Prostate gland (tissue), 2 donors: ENCODE measurements around the gene ZMIZ1. TPM values are rescaled to one million over a fixed set of nuclear protein-coding genes. Genes with fewer than 3 reads are reported as not detected.

Experiments
- DNase-seq: peaks from one replicate; pipeline ENCODE4 v3.0.0-alpha.2; 2019; ENCODE audit warnings: low spot score
- H3K27ac ChIP-seq, 2 donors: fragments of 200-600 bp; sonication (generic); 2 replicates each; pipeline ENCODE4 v1.5.1; 2017 to 2019
- H3K27me3 ChIP-seq: fragments of 200-600 bp; sonication (generic); replicated peaks from 2 replicates; pipeline ENCODE4 v1.5.1; 2019; ENCODE audit not compliant: insufficient read depth
- H3K36me3 ChIP-seq, 2 donors: fragments of 200-600 bp; sonication (generic); 1 replicate in 1 of 2; 2 replicates in 1 of 2; pipeline versions ENCODE4 v1.5.1 to v1.8.1; 2017 to 2019
- H3K4me1 ChIP-seq: fragments of 200-600 bp; sonication (generic); replicated peaks from 2 replicates; pipeline ENCODE4 v1.5.1; 2019
- H3K4me3 ChIP-seq, 2 donors: fragments of 200-600 bp; sonication (generic); 2 replicates each; pipeline ENCODE4 v1.5.1; 2017 to 2019
- H3K9me3 ChIP-seq: fragments of 200-600 bp; sonication (generic); 2 replicates; pipeline ENCODE4 v1.5.1; 2017
- POLR2A ChIP-seq: fragments of 450-650 bp; IDR thresholded peaks from one replicate; pipeline ENCODE4 v1.6.1; 2016; ENCODE audit warnings: antibody characterized with exemption, mild to moderate bottlenecking
- POLR2AphosphoS5 ChIP-seq: sonication (generic); formaldehyde crosslinking; IDR thresholded peaks from one replicate; pipeline ENCODE4 v1.6.1; 2017; ENCODE audit warnings: antibody characterized with exemption
- WGBS: methylation state at CpG from one replicate; pipeline ENCODE4 v1.1.5; 2018; 5-methylcytosine and 5-hydroxymethylcytosine counted together
- intact Hi-C: fragments of 100-400 bp; cut with DNase I; formaldehyde crosslinking; loops from one replicate; pipeline ENCODE4 v1.14.2; 2022
- total RNA-seq, 2 donors: library from RNA; depleted of rRNA; stranded (reverse); fragments of >200 nt; gene quantifications; one replicate each; pipeline ENCODE4 v1.1.0, GENCODE V29; 2016
- TF ChIP-seq, protein P1 (sequence below), 4 experiments: fragments of 200-600 bp in 2 of 4; fragments of 450-650 bp in 2 of 4; sonication (generic) in 2 of 4; IDR thresholded peaks; 1 replicate in 3 of 4; 2 replicates in 1 of 4; pipeline ENCODE4 v1.5.1; 2016 to 2019; ENCODE audit warnings: antibody characterized with exemption in 4 of 4, mild to moderate bottlenecking in 2 of 4, moderate library complexity in 2 of 4

The ZMIZ1 gene
- total RNA-seq, 2 donors from 2014 or later, result 69.6 to 78.5 TPM

DNA sequence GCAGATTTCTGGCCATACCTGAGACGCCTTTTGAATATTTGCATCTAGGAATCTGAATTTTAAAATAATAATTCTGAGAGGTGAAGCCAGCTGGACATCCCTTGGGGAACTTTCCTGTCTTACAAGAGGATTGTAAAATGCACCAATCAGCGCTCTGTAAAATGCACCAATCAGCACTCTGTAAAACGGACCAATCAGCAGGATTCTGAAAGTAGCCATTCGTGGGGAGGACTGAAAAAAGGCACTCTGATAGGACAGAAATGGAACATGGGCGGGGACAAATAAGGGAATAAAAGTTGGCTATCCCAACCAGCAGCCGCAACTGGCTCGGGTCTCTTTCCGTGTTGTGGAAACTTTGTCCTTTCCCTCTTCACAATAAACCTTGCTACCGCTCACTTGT lies 288.4 kb downstream of the ZMIZ1 start:
- Histone ChIP-seq H3K4me3 (no peak overlapping the region), H3K36me3 (peaks cover 0 to 5% of the 10 kb centered on the region in 2 donors), H3K27me3 (no peaks in the 10 kb centered on the region), H3K27ac (no peak overlapping the region), H3K9me3 (no peaks in the 10 kb centered on the region), H3K4me1 (no peaks in the 10 kb centered on the region)
- DNase-seq, result no peak
- 96% methylated on average over 9 of the region's 9 CpGs for WGBS
- TF ChIP-seq POLR2A (no peak), POLR2AphosphoS5 (no peak)
- TF ChIP-seq, protein P1, sequence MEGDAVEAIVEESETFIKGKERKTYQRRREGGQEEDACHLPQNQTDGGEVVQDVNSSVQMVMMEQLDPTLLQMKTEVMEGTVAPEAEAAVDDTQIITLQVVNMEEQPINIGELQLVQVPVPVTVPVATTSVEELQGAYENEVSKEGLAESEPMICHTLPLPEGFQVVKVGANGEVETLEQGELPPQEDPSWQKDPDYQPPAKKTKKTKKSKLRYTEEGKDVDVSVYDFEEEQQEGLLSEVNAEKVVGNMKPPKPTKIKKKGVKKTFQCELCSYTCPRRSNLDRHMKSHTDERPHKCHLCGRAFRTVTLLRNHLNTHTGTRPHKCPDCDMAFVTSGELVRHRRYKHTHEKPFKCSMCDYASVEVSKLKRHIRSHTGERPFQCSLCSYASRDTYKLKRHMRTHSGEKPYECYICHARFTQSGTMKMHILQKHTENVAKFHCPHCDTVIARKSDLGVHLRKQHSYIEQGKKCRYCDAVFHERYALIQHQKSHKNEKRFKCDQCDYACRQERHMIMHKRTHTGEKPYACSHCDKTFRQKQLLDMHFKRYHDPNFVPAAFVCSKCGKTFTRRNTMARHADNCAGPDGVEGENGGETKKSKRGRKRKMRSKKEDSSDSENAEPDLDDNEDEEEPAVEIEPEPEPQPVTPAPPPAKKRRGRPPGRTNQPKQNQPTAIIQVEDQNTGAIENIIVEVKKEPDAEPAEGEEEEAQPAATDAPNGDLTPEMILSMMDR (IDR thresholded peaks at IDR 0.05), result no peak
- intact Hi-C loops, result no loop called here

DNA sequence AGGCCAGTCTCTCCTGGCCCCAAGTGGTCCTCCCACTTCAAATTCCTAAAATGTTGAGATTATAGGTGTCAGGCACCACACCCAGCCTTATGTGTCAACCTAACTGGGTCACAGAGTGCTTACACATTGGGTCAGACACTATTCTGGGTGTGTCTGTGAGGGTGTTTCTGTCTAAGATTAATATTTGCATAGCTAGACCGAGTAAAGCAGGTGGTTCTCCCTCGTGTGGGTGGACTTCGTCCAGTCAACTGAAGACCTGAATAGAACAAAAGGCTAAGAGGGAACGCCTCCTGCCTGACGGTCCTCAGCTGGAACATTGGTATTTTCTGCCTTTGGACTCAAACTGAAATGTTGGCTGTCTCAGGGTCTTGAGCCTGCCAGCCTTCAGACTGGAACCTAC lies 290.0 kb downstream of the ZMIZ1 start:
- Histone ChIP-seq H3K27me3 (no peaks in the 10 kb centered on the region), H3K9me3 (no peaks in the 10 kb centered on the region), H3K4me1 (no peaks in the 10 kb centered on the region), H3K27ac (no peak overlapping the region), H3K4me3 (no peak overlapping the region), H3K36me3 (peaks cover 0 to 3% of the 10 kb centered on the region in 2 donors)
- intact Hi-C loops, result no loop called here
- TF ChIP-seq, protein P1 (IDR thresholded peaks at IDR 0.05), result no peak
- TF ChIP-seq POLR2A, result no peak
- TF ChIP-seq POLR2AphosphoS5, result peak; percentile 35
- 49% methylated on average over 5 of the region's 5 CpGs for WGBS
- no peak for DNase-seq

DNA sequence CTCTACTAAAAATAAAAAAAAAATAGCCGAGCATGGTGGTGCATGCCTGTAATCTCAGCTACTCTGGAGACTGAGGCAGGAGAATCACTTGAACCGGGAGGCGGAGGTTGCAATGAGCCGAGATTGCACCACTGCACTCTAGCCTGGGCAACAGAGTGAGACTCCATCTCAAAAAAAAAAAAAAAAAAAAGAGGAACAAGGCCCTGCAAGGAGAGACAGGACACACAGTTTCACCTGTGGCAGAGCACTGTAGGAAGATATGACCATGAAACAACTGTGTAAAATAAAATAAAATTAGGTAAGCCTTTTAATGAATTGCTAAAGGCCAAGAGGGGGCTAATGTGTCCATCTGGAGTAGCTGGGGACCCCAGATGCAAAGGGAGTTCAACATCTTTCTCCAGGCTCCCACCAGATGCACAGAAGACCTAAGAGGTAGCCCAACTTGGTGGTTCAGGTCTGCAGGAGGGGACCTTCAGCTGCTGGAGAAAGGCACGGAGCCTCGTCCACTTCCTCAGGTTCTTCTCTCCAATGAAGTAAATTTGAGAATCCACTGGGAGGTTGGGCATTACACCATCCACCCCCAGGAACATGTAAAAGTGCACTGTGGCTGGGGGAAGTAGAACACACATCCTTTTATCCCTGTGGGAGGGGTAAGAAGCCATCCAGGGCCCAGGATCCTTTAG lies 291.2 kb downstream of the ZMIZ1 start:
- intact Hi-C loops, result no loop called here
- Histone ChIP-seq H3K27me3 (no peaks in the 10 kb centered on the region), H3K9me3 (no peaks in the 10 kb centered on the region), H3K4me3 (no peak overlapping the region), H3K27ac (no peak overlapping the region), H3K36me3 (no peaks in the 10 kb centered on the region), H3K4me1 (no peaks in the 10 kb centered on the region)
- TF ChIP-seq POLR2A (no peak), POLR2AphosphoS5 (no peak)
- TF ChIP-seq, protein P1 (IDR thresholded peaks at IDR 0.05), result no peak
- WGBS, result 90% methylated on average over 6 of the region's 6 CpGs
- DNase-seq, result no peak

DNA sequence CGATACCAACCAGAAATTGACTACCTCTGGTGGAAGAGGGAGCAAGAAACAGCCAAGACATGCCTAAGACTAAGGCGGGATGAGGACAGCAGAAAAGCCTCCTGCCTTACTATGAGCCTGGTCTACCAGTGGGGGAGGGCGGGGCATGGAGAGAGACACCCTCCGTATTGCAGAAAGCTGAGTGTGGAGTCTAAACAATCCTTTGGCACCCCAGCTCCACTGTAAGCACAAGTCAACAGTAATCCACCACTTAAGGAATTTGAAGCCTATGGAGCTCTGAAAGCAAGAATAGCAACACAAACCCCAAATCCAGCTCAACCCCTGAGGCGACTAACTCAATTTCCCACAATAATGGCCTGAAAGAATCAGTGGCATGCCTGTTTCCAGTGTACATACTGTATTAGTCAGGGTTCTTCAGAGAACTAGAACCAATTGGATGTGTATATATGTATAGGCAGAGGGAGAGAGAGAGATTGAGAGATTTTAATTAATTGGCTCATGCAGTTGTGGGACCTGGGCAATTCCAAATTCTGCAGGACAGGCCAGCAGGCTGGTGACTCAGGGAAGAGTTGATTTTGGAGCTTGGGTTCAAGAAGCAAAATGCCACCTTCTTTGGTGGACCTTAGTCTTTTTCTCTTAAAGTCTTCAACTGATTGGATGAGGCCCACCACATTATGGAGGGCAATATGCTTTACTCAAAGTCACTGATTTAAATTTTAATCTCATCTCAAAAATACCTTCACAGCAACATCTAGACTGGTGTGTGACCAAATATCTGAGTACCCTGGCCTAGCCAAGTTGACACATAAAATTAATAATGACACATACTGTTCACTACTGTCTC lies 292.0 kb downstream of the ZMIZ1 start:
- no peaks in the 10 kb centered on the region for H3K9me3 ChIP-seq
- H3K4me3 ChIP-seq, result no peak overlapping the region
- no peak for DNase-seq
- no peak overlapping the region for H3K27ac ChIP-seq
- no peaks in the 10 kb centered on the region for H3K27me3 ChIP-seq
- TF ChIP-seq POLR2A (no peak), POLR2AphosphoS5 (no peak)
- TF ChIP-seq, protein P1 (IDR thresholded peaks at IDR 0.05), result no peak
- intact Hi-C loops, result no loop called here
- no peaks in the 10 kb centered on the region for H3K4me1 ChIP-seq
- H3K36me3 ChIP-seq, result no peaks in the 10 kb centered on the region
- 91% methylated on average over 5 of the region's 5 CpGs for WGBS
